22Rv1 (cell line): ENCODE data around the gene METTL6.

Experiments used
- ZFX ChIP-seq: fragments of 450-650 bp; IDR thresholded peaks from 2 replicates; pipeline ENCODE4 v1.6.1; 2017; ENCODE audit warnings: antibody characterized with exemption, borderline replicate concordance
- TF ChIP-seq, protein P1 (sequence below): fragments of 450-650 bp; IDR thresholded peaks from 2 replicates; pipeline ENCODE4 v1.5.1; 2017; ENCODE audit warnings: mild to moderate bottlenecking

DNA sequence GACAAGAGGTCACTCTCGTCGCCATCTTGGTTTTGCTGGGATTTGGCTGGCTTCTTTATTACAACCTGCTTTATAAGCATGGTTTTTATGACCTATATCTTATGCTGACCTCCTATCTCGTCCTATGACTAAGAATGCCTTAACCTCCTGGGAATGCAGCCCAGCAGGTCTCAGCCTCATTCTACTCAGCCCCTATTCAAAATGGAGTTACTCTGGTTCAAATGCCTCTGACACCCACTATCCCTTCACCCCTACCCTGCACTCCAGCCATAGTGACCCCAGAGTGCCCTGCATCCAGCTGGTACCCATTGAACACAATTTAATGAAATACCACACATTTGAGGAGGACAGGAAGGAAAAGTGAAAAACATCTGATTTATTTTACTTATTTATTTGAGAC, 23.4 kb downstream of the METTL6 start:
- TF ChIP-seq, protein P1, sequence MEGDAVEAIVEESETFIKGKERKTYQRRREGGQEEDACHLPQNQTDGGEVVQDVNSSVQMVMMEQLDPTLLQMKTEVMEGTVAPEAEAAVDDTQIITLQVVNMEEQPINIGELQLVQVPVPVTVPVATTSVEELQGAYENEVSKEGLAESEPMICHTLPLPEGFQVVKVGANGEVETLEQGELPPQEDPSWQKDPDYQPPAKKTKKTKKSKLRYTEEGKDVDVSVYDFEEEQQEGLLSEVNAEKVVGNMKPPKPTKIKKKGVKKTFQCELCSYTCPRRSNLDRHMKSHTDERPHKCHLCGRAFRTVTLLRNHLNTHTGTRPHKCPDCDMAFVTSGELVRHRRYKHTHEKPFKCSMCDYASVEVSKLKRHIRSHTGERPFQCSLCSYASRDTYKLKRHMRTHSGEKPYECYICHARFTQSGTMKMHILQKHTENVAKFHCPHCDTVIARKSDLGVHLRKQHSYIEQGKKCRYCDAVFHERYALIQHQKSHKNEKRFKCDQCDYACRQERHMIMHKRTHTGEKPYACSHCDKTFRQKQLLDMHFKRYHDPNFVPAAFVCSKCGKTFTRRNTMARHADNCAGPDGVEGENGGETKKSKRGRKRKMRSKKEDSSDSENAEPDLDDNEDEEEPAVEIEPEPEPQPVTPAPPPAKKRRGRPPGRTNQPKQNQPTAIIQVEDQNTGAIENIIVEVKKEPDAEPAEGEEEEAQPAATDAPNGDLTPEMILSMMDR, result no peak
- no peak for TF ChIP-seq ZFX
